ENCODE data around the gene RYR2. TPM values are rescaled to one million over a fixed set of nuclear protein-coding genes. Genes with fewer than 3 reads are reported as not detected.

RYR2 gene
- polyA plus RNA-seq, 1 of the 3 experiments (the other 2 are of a cell fraction), result under 0.01 TPM

- Histone ChIP-seq H3K4me1 (ENCODE audit: control insufficient read depth in 1 of 2, insufficient read depth in 2 of 2, low read depth in 1 of 2, low read length in 1 of 2) (peaks cover 0 to 3% of the 10 kb centered on the region in 2 experiments; a peak in 1 of 4 replicates), H2AFZ (ENCODE audit: low read depth) (no peak overlapping the region), H3K27me3 (ENCODE audit: insufficient read depth) (no peaks in the 10 kb centered on the region), H3K4me2 (no peak overlapping the region), H3K27ac (ENCODE audit: low read depth in 2 of 2, low read length in 1 of 2) (no peak overlapping the region), H3K9me2 (no peaks in the 10 kb centered on the region), H3K79me2 (ENCODE audit: insufficient read depth) (no peaks in the 10 kb centered on the region), H3K36me3 (replicated peaks in 1 of 2; ENCODE audit: control insufficient read depth in 1 of 2, insufficient read depth in 2 of 2, low read length in 1 of 2) (no peaks in the 10 kb centered on the region), H3K4me3 (ENCODE audit: low read depth in 2 of 2, low read length in 1 of 2) (no peak overlapping the region), H4K20me1 (ENCODE audit: insufficient read depth) (no peaks in the 10 kb centered on the region), H3K9me3 (no peaks in the 10 kb centered on the region), H3F3A (replicated peaks; ENCODE audit: insufficient read depth) (no peaks in the 10 kb centered on the region), H3K9ac (no peak overlapping the region)
- ChIA-PET POLR2A (interaction anchor here (0.7 kb wide), 1 partner anchor 1495 kb away, joined by 3 read pairs; no protein-coding TSS in a partner anchor), CTCF (interaction anchor here (1.1 to 1.4 kb wide), 2 partner anchors 10 to 15 kb away, joined by 3 to 9 read pairs; no protein-coding TSS in a partner anchor)
- DNase-seq, result no peak
- 72% methylated on average over 7 of the region's 7 CpGs for WGBS (ENCODE audit: low lambda C conversion rate)
- TF ChIP-seq, protein P1, sequence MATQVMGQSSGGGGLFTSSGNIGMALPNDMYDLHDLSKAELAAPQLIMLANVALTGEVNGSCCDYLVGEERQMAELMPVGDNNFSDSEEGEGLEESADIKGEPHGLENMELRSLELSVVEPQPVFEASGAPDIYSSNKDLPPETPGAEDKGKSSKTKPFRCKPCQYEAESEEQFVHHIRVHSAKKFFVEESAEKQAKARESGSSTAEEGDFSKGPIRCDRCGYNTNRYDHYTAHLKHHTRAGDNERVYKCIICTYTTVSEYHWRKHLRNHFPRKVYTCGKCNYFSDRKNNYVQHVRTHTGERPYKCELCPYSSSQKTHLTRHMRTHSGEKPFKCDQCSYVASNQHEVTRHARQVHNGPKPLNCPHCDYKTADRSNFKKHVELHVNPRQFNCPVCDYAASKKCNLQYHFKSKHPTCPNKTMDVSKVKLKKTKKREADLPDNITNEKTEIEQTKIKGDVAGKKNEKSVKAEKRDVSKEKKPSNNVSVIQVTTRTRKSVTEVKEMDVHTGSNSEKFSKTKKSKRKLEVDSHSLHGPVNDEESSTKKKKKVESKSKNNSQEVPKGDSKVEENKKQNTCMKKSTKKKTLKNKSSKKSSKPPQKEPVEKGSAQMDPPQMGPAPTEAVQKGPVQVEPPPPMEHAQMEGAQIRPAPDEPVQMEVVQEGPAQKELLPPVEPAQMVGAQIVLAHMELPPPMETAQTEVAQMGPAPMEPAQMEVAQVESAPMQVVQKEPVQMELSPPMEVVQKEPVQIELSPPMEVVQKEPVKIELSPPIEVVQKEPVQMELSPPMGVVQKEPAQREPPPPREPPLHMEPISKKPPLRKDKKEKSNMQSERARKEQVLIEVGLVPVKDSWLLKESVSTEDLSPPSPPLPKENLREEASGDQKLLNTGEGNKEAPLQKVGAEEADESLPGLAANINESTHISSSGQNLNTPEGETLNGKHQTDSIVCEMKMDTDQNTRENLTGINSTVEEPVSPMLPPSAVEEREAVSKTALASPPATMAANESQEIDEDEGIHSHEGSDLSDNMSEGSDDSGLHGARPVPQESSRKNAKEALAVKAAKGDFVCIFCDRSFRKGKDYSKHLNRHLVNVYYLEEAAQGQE (IDR thresholded peaks at IDR 0.05; ENCODE audit: low read depth, low read length), result no peak
- TF ChIP-seq SIN3A (IDR thresholded peaks at IDR 0.05; ENCODE audit: borderline replicate concordance, low read depth, low read length) (no peak), NRF1 (IDR thresholded peaks at IDR 0.05; ENCODE audit: low read depth, low read length) (no peak), RAD21 (IDR thresholded peaks at IDR 0.05; ENCODE audit: low read length) (no peak), TAF1 (IDR thresholded peaks at IDR 0.05; ENCODE audit: borderline replicate concordance, low read depth, low read length) (no peak)
Observed at GRCh38 chr1:237792149-237792548, 750.2 kb downstream of the RYR2 start.

DNA sequence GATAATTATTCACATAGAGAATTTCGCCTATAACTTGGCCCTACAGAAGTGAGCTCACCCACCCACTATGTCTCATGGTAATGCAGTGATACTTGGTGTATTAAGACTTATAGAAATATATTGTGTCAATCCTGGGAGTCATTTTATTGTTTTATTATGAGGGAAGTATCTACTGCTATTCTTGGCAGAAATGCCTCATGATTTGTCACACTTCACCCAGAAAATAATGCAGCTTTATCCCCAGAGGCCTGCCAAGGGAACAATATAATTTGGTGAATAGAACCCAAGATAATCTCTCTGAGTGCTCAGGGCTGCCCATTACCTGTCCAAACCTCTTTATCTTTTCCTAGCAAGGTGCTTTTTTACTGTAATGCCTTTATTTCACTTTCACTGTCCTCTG, 750.7 kb downstream of the RYR2 start:
- no peaks in the 10 kb centered on the region for H3K36me3 ChIP-seq (replicated peaks in 1 of 2; ENCODE audit: control insufficient read depth in 1 of 2, insufficient read depth in 2 of 2, low read length in 1 of 2)
- no peak overlapping the region for H3K9ac ChIP-seq
- H3K79me2 ChIP-seq (ENCODE audit: insufficient read depth), result no peaks in the 10 kb centered on the region
- TF ChIP-seq TEAD4 (IDR thresholded peaks at IDR 0.05; ENCODE audit: borderline replicate concordance, insufficient read depth) (no peak), NFIC (IDR thresholded peaks at IDR 0.05; ENCODE audit: borderline replicate concordance) (no peak), CHD2 (IDR thresholded peaks at IDR 0.05; ENCODE audit: low read length, partially characterized antibody) (no peak), FOSL2 (IDR thresholded peaks at IDR 0.05; ENCODE audit: borderline replicate concordance, low read depth) (no peak), RFX5 (IDR thresholded peaks at IDR 0.05; ENCODE audit: low read length) (no peak), SIN3A (IDR thresholded peaks at IDR 0.05; ENCODE audit: borderline replicate concordance, low read depth, low read length) (no peak), EP300 (IDR thresholded peaks at IDR 0.05; ENCODE audit: borderline replicate concordance in 1 of 2, low read depth in 1 of 2, low read length in 1 of 2) (no peak)
- TF ChIP-seq, protein P2, sequence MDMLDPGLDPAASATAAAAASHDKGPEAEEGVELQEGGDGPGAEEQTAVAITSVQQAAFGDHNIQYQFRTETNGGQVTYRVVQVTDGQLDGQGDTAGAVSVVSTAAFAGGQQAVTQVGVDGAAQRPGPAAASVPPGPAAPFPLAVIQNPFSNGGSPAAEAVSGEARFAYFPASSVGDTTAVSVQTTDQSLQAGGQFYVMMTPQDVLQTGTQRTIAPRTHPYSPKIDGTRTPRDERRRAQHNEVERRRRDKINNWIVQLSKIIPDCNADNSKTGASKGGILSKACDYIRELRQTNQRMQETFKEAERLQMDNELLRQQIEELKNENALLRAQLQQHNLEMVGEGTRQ (IDR thresholded peaks at IDR 0.05; ENCODE audit: borderline replicate concordance, low read depth, low read length), result no peak
- 50% methylated on average over 1 of the region's 1 CpG for WGBS (ENCODE audit: low lambda C conversion rate)
- H3F3A ChIP-seq (replicated peaks; ENCODE audit: insufficient read depth), result no peaks in the 10 kb centered on the region
- no peak overlapping the region for H2AFZ ChIP-seq (ENCODE audit: low read depth)
- DNase-seq, result no peak
- no peaks in the 10 kb centered on the region for H3K27me3 ChIP-seq (ENCODE audit: insufficient read depth)
- no peaks in the 10 kb centered on the region for H3K9me3 ChIP-seq
- no peaks in the 10 kb centered on the region for H4K20me1 ChIP-seq (ENCODE audit: insufficient read depth)
- ChIA-PET CTCF (interaction anchor here (1.1 to 1.4 kb wide), 2 partner anchors 9 to 14 kb away, joined by 3 to 9 read pairs; no protein-coding TSS in a partner anchor), POLR2A (interaction anchor here (0.7 kb wide), 1 partner anchor 1494 kb away, joined by 3 read pairs; no protein-coding TSS in a partner anchor)
- no peak overlapping the region for H3K4me2 ChIP-seq
- H3K4me3 ChIP-seq (ENCODE audit: low read depth in 2 of 2, low read length in 1 of 2), result no peak overlapping the region
- peaks cover 0 to 3% of the 10 kb centered on the region in 2 experiments; a peak in 1 of 4 replicates for H3K4me1 ChIP-seq (ENCODE audit: control insufficient read depth in 1 of 2, insufficient read depth in 2 of 2, low read depth in 1 of 2, low read length in 1 of 2)
- H3K27ac ChIP-seq (ENCODE audit: low read depth in 2 of 2, low read length in 1 of 2), result no peak overlapping the region
- no peaks in the 10 kb centered on the region for H3K9me2 ChIP-seq

Data from SK-N-SH (cell line).